SH-SY5Y (cell line): ENCODE data around the gene GMIP.

Experiments
- GATA2 ChIP-seq: IDR thresholded peaks from 2 replicates; pipeline ENCODE4 v1.6.1; 2011; ENCODE audit warnings: mild to moderate bottlenecking, low read depth, low read length
- GATA3 ChIP-seq: IDR thresholded peaks from 2 replicates; pipeline ENCODE4 v1.6.1; 2011; ENCODE audit warnings: low read depth, mild to moderate bottlenecking, low read length, moderate library complexity

DNA sequence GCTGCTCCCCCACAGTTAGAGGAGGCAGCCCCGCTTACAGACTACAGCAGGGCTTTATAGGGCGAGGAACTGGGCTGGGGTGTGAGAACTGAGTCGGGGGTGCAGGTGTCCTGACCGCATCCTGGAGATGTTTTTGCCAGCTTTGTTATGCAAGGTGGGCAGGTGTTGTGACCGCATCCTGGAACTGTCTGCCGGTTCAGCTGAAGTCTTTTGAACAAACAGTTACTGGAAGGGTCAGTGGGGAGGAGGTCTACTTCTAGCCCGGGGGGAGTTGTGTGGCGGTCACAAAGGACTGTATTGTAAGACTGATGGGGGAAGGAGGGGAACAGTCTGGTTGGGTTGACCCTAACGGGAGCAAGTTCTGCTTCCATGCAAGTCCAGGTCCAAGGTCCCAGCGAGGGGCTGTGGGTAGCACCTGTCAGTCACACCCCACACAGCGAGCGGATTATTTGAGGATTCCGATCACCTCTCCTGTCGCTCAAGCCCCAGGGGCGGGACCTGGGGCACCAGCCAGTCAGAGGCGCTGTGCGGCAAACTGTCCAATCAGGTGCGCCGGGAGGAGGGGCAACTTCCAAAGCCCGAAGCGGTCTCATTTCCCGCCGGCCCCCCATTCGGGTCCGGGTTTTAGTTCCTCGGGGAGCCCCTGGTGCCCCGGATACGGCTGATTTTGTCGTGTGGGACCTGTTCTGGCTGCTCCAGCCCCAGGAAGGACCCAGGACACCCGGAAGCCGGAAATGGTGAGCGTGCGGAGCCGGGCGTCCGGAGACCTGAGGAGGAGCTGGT is 25.0 kb upstream of the GMIP start, which contains the start of gene ZNF101:
- no peak for TF ChIP-seq GATA2
- no peak for TF ChIP-seq GATA3
